Esophagus muscularis mucosa (tissue), 4 donors: ENCODE measurements around the gene DGLUCY. TPM values are rescaled to one million over a fixed set of nuclear protein-coding genes. Genes with fewer than 3 reads are reported as not detected.

Experiments used
- DNase-seq: peaks from one replicate; pipeline ENCODE4 v3.0.0-alpha.2; 2017; ENCODE audit errors: extremely low spot score
- H3K27ac ChIP-seq, 4 donors: fragments of 200-600 bp; sonication (generic); replicated peaks in 1 of 4; 1 replicate in 3 of 4; 2 replicates in 1 of 4; pipeline ENCODE4 v1.5.1; 2016 to 2019; ENCODE audit warnings: mild to moderate bottlenecking in 1 of 4
- H3K27me3 ChIP-seq, 4 donors: fragments of 200-600 bp; sonication (generic); one replicate each; pipeline versions ENCODE4 v1.5.1 to v1.6.0; 2016 to 2019
- H3K36me3 ChIP-seq, 4 donors: fragments of 200-600 bp; sonication (generic); one replicate each; pipeline ENCODE4 v1.5.1; 2016 to 2019
- H3K4me1 ChIP-seq, 4 donors: fragments of 200-600 bp; sonication (generic); one replicate each; pipeline ENCODE4 v1.5.1; 2016 to 2019
- H3K4me3 ChIP-seq, 4 donors: fragments of 200-600 bp; sonication (generic); 1 replicate in 2 of 4; 2 replicates in 2 of 4; pipeline ENCODE4 v1.5.1; 2016 to 2019; ENCODE audit warnings: mild to moderate bottlenecking in 4 of 4, moderate library complexity in 1 of 4
- H3K9me3 ChIP-seq, 4 donors: fragments of 200-600 bp; sonication (generic); 1 replicate in 3 of 4; 2 replicates in 1 of 4; pipeline ENCODE4 v1.5.1; 2016 to 2019
- EP300 ChIP-seq: sonication (generic); formaldehyde crosslinking; IDR thresholded peaks from one replicate; pipeline ENCODE4 v1.6.1; 2017; ENCODE audit warnings: antibody characterized with exemption
- POLR2A ChIP-seq: fragments of 450-650 bp; IDR thresholded peaks from one replicate; pipeline ENCODE4 v1.6.1; 2017; ENCODE audit warnings: antibody characterized with exemption, moderate library complexity, mild to moderate bottlenecking, low read depth
- POLR2AphosphoS5 ChIP-seq, 2 donors: sonication (generic); formaldehyde crosslinking; IDR thresholded peaks; one replicate each; pipeline ENCODE4 v1.6.1; 2017; ENCODE audit warnings: antibody characterized with exemption in 2 of 2
- WGBS: methylation state at CpG from one replicate; pipeline ENCODE4 v1.1.5; 2018; 5-methylcytosine and 5-hydroxymethylcytosine counted together
- intact Hi-C: fragments of 100-400 bp; cut with DNase I; formaldehyde crosslinking; loops from one replicate; pipeline ENCODE4 v1.15.1; 2023
- total RNA-seq, 4 donors: library from RNA; depleted of rRNA; stranded (reverse); fragments of >200 nt; gene quantifications; one replicate each; pipeline versions ENCODE4 v1.1.0 to v1.2.1, GENCODE V29; 2016
- TF ChIP-seq, protein P1 (sequence below), 3 experiments: fragments of 200-600 bp in 2 of 3; fragments of 450-650 bp in 1 of 3; sonication (generic) in 2 of 3; IDR thresholded peaks; one replicate each; pipeline ENCODE4 v1.5.1; 2017 to 2019; ENCODE audit warnings: antibody characterized with exemption in 3 of 3, mild to moderate bottlenecking in 2 of 3, moderate library complexity in 1 of 3

Gene DGLUCY
- total RNA-seq, 4 donors from 2014 or later, result 47.2 to 88.2 (median 66.5) TPM

- H3K4me3 ChIP-seq, result no peak overlapping the region
- TF ChIP-seq, protein P1, sequence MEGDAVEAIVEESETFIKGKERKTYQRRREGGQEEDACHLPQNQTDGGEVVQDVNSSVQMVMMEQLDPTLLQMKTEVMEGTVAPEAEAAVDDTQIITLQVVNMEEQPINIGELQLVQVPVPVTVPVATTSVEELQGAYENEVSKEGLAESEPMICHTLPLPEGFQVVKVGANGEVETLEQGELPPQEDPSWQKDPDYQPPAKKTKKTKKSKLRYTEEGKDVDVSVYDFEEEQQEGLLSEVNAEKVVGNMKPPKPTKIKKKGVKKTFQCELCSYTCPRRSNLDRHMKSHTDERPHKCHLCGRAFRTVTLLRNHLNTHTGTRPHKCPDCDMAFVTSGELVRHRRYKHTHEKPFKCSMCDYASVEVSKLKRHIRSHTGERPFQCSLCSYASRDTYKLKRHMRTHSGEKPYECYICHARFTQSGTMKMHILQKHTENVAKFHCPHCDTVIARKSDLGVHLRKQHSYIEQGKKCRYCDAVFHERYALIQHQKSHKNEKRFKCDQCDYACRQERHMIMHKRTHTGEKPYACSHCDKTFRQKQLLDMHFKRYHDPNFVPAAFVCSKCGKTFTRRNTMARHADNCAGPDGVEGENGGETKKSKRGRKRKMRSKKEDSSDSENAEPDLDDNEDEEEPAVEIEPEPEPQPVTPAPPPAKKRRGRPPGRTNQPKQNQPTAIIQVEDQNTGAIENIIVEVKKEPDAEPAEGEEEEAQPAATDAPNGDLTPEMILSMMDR (IDR thresholded peaks at IDR 0.05), result no peak
- TF ChIP-seq POLR2AphosphoS5 (IDR thresholded peaks at IDR 0.05) (no peak), EP300 (no peak), POLR2A (no peak)
- peaks cover 44 to 97% (median 89%) of the 10 kb centered on the region in 4 donors for H3K36me3 ChIP-seq
- no peak overlapping the region for H3K27ac ChIP-seq
- WGBS, result 80% methylated on average over 4 of the region's 4 CpGs
- no peak for DNase-seq
- H3K27me3 ChIP-seq, result no peaks in the 10 kb centered on the region
- no peaks in the 10 kb centered on the region for H3K4me1 ChIP-seq
- no peaks in the 10 kb centered on the region for H3K9me3 ChIP-seq
- intact Hi-C loops, result no loop called here
Observed at GRCh38 chr14:91186515-91187066, 72.7 kb downstream of the DGLUCY start.

GRCh38 chr14:91187271-91187670 lies 73.4 kb downstream of the DGLUCY start:
- H3K36me3 ChIP-seq, result peaks cover 51 to 97% (median 89%) of the 10 kb centered on the region in 4 donors
- intact Hi-C loops, result no loop called here
- WGBS, result 96% methylated on average over 13 of the region's 13 CpGs

DNA sequence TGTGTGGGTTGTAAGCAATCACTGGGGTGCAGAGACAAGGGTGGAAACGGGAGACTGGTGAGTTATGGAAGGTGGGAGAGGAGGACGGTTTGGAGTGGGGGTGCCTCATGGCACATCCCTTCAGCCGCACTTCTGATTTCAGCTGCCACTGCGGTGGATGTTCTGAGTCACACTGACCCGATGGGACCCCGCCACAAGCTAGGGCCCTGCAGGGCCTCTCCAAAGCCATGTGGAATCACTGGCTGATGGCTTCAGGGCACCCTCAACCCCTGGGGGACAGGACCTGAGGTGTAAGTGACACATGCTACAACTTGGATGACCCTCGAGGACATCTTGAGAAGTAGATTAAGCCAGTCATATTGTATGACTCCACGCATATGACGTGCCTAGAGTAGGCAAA lies 77.0 kb downstream of the DGLUCY start:
- intact Hi-C loops, result no loop called here

More at GRCh38 chr14:91187271-91187670, 73.4 kb downstream of the DGLUCY start:
- H3K9me3 ChIP-seq, result no peaks in the 10 kb centered on the region
- H3K4me3 ChIP-seq, result no peak overlapping the region
- DNase-seq, result no peak
- H3K4me1 ChIP-seq, result no peaks in the 10 kb centered on the region
- no peak for TF ChIP-seq POLR2A
- TF ChIP-seq, protein P1 (IDR thresholded peaks at IDR 0.05), result no peak
- TF ChIP-seq POLR2AphosphoS5 (IDR thresholded peaks at IDR 0.05), result no peak
- no peak for TF ChIP-seq EP300
- H3K27ac ChIP-seq, result no peak overlapping the region
- H3K27me3 ChIP-seq, result no peaks in the 10 kb centered on the region

GRCh38 chr14:91193069-91193468 lies 79.2 kb downstream of the DGLUCY start:
- Histone ChIP-seq H3K4me3 (no peak overlapping the region), H3K27ac (no peak overlapping the region), H3K9me3 (no peaks in the 10 kb centered on the region), H3K27me3 (no peaks in the 10 kb centered on the region), H3K4me1 (peaks cover 0 to 3% (median 0%) of the 10 kb centered on the region in 4 donors), H3K36me3 (peaks cover 39 to 95% (median 88%) of the 10 kb centered on the region in 4 donors)
- TF ChIP-seq POLR2A, result no peak
- no peak for TF ChIP-seq EP300
- TF ChIP-seq, protein P1 (IDR thresholded peaks at IDR 0.05), result no peak
- no peak for TF ChIP-seq POLR2AphosphoS5 (IDR thresholded peaks at IDR 0.05)
- 78% methylated on average over 6 of the region's 12 CpGs for WGBS
- intact Hi-C loops, result no loop called here
- no peak for DNase-seq

More for the DNA sequence above, 77.0 kb downstream of the DGLUCY start:
- peaks cover 37 to 95% (median 88%) of the 10 kb centered on the region in 4 donors for H3K36me3 ChIP-seq
- TF ChIP-seq POLR2A, result no peak
- TF ChIP-seq EP300, result no peak
- no peak for TF ChIP-seq POLR2AphosphoS5 (IDR thresholded peaks at IDR 0.05)
- TF ChIP-seq, protein P1 (IDR thresholded peaks at IDR 0.05), result no peak
- WGBS, result 94% methylated on average over 9 of the region's 9 CpGs
- H3K9me3 ChIP-seq, result no peaks in the 10 kb centered on the region
- peaks cover 0 to 3% (median 0%) of the 10 kb centered on the region in 4 donors for H3K4me1 ChIP-seq
- no peak overlapping the region for H3K4me3 ChIP-seq
- H3K27ac ChIP-seq, result no peak overlapping the region
- H3K27me3 ChIP-seq, result no peaks in the 10 kb centered on the region
- no peak for DNase-seq

DNA sequence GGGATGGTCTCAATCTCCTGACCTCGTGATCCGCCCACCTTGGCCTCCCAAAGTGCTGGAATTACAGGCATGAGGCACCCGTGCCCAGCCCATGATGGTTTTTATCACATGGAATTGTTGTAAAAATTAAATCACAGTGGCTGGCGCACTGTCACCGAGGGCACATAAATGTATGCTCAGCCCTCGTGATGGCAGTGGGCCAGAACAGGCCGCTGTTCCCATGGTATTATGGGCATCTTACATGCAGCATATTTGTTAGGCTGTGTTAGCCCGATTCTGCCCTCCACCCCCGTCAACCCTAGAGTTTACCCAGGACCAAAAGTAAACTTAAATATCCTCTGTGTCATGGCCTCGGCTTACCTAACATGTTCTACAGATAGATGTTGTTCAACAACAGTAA lies 82.0 kb downstream of the DGLUCY start:
- H3K4me1 ChIP-seq, result peaks cover 0 to 3% (median 0%) of the 10 kb centered on the region in 4 donors
- no peak overlapping the region for H3K27ac ChIP-seq
- no peak for DNase-seq
- no peak overlapping the region for H3K4me3 ChIP-seq
- no peaks in the 10 kb centered on the region for H3K9me3 ChIP-seq
- 88% methylated on average over 10 of the region's 10 CpGs for WGBS
- no peak for TF ChIP-seq EP300
- no peaks in the 10 kb centered on the region for H3K27me3 ChIP-seq
- intact Hi-C loops, result no loop called here
- H3K36me3 ChIP-seq, result peaks cover 36 to 97% (median 91%) of the 10 kb centered on the region in 4 donors
